ENCODE data around the gene LYL1.

Gene LYL1

DNA sequence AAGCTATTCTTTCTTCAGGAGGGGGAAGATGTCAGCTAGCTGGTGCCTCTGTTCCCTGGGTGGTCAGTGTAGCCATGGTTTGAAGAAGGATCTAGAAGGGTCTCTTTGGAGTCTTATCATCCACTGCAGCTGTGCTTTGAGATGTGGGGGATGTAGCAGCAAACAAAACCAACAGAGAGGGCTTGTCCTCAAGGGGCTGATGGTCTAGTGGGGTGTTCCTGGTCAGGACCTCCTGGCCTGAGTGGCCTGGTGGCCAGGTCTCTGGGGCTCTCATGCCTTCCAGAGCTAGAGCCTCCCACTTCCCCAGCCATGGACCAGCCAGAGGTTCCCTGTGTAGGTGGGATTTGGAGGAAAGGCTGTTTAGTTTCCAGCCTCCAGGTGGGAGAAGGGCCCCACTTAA lies 40.3 kb downstream of the LYL1 start:
- TF ChIP-seq, protein P1, sequence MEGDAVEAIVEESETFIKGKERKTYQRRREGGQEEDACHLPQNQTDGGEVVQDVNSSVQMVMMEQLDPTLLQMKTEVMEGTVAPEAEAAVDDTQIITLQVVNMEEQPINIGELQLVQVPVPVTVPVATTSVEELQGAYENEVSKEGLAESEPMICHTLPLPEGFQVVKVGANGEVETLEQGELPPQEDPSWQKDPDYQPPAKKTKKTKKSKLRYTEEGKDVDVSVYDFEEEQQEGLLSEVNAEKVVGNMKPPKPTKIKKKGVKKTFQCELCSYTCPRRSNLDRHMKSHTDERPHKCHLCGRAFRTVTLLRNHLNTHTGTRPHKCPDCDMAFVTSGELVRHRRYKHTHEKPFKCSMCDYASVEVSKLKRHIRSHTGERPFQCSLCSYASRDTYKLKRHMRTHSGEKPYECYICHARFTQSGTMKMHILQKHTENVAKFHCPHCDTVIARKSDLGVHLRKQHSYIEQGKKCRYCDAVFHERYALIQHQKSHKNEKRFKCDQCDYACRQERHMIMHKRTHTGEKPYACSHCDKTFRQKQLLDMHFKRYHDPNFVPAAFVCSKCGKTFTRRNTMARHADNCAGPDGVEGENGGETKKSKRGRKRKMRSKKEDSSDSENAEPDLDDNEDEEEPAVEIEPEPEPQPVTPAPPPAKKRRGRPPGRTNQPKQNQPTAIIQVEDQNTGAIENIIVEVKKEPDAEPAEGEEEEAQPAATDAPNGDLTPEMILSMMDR (IDR thresholded peaks at IDR 0.05; ENCODE audit: low read depth, low read length), result no peak
- DNase-seq (ENCODE audit: extremely low read depth, low read depth), result no peak

GRCh38 chr19:13060964-13061927 lies 41.4 kb downstream of the LYL1 start:
- TF ChIP-seq, protein P1 (IDR thresholded peaks at IDR 0.05; ENCODE audit: low read depth, low read length), result peak; percentile 96
- no peak for DNase-seq (ENCODE audit: extremely low read depth, low read depth)

DNA sequence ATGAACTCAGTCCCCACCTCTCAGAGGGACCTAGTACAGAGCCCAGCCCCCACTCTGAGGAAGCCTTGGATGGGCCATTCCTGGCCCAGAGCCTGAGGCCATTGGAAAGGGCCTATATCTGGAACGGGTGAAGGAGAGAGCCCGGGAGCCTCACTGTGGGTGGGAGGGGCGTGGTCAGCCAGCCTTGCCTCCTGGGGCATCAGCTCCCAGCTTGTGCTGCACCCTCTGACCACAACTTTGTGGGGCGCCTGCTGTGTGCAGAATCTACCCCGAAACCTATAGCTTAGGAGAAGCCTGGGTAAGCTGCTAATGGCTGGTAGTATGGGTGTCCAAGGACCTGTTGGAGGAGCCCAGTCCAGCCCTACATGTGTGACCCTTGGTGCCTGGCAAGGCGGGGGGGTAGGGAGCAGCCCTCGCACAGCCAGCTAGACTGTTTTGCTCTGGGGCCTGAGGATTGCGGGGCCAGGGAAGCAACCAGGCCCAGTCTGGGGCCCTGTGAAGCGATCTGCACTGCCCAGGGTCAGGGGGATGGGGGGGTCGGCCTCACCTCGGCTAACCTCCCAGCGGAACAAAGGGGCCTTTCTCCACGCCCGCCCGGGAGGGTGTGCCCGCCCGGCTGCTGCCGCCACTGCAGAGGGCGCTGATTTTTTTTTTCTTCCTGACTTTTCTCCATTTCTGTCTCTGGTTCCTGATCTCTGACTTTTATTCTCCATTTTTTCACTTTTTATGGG lies 42.3 kb downstream of the LYL1 start:
- TF ChIP-seq, protein P1 (IDR thresholded peaks at IDR 0.05; ENCODE audit: low read depth, low read length), result no peak
- DNase-seq (ENCODE audit: extremely low read depth, low read depth), result no peak

DNA sequence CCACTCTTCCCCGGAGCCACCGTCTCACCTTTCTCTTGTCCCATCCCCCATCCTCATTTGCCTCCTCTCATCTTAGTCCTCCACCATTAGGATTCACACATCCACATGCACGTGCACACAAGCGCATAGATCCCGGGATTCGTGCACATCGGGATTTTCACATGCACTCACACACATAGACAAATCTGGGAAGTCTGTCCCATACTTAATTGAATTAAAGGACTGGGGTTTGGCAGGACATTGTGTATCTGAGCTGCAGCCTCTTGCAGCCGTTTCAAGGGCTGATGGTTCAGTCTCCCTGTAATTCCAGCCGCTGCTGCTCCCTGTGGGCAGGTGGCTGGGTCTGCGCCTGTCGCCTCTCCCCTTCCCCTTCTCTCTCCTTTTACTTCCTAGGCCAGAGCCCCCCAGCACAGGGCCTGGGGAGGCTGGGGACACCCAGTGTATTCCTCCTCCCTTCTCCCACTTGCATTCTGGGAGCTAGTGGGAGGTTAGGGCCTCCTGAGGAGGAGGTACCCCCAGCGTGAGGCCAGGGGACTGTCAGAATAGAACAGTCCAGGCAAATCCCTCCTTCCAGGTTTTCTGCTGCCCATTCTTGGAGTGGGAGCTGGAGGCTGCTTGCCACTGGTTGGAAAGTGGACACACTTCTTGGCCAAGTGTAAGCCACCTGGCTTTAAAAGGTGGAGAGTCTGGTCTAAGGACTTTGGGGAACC lies 43.6 kb downstream of the LYL1 start:
- TF ChIP-seq, protein P1 (IDR thresholded peaks at IDR 0.05; ENCODE audit: low read depth, low read length), result peak; percentile 8
- no peak for DNase-seq (ENCODE audit: extremely low read depth, low read depth)

GRCh38 chr19:13057744-13058143 lies 44.9 kb downstream of the LYL1 start:
- DNase-seq (ENCODE audit: extremely low read depth, low read depth), result no peak

GRCh38 chr19:13057147-13057572 lies 45.5 kb downstream of the LYL1 start:
- DNase-seq (ENCODE audit: extremely low read depth, low read depth), result no peak
- TF ChIP-seq, protein P1 (IDR thresholded peaks at IDR 0.05; ENCODE audit: low read depth, low read length), result no peak

More at GRCh38 chr19:13057744-13058143, 44.9 kb downstream of the LYL1 start:
- TF ChIP-seq, protein P1 (IDR thresholded peaks at IDR 0.05; ENCODE audit: low read depth, low read length), result no peak

Measured in AG09319 (cell line).